ACHN (cell line): ENCODE measurements around the gene FGFRL1.
"Not testable (repeated sequence)": the region's sequence is repeated elsewhere in the genome, so short reads cannot be mapped to it uniquely, and the experiment has no call there.

ENCODE experiments used
- DNase-seq: peaks from one replicate; pipeline ENCODE4 v3.0.0-alpha.2; 2015
- in situ Hi-C: cut with HindIII; loops from 2 replicates; pipeline ENCODE4 v1.10.0; 2017; ENCODE audit warnings: low sequenced_read_pairs, low pct_ligation_motif_present, low pct_unique_long_range_greater_than_20kb

Gene FGFRL1

DNA sequence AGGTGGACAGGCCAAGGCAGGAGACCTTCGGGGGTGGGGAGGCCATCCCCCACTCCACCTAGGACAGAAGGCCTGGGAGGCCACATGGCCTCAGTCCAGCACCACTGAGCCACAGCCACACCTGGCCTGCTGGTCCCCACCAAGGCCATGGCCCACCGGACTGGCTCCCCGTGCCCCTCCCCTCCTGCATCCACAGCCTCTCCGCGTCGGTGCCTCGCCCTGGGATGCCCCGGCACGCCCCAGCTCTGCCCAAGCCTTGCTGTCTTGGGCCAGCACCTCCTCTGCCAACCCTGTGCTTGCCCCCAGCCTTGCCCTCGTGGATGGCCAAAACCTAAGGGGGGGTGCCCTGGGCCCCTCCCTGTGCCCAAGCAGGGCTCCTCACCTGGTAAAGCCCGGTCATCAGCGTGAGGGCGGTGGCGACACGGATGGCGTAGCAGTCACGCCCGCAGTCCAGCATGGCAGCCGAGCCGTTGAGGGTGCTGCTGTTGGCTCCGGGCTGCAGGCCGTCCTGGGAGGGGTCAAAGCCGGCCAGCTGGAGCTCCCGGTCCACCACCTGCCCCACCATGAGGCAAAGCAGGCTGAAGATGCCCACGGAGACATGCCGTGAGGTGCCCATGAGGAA is 20.6 kb upstream of the FGFRL1 start:
- DNase-seq, result no peak
- in situ Hi-C loops, result no loop called here

DNA sequence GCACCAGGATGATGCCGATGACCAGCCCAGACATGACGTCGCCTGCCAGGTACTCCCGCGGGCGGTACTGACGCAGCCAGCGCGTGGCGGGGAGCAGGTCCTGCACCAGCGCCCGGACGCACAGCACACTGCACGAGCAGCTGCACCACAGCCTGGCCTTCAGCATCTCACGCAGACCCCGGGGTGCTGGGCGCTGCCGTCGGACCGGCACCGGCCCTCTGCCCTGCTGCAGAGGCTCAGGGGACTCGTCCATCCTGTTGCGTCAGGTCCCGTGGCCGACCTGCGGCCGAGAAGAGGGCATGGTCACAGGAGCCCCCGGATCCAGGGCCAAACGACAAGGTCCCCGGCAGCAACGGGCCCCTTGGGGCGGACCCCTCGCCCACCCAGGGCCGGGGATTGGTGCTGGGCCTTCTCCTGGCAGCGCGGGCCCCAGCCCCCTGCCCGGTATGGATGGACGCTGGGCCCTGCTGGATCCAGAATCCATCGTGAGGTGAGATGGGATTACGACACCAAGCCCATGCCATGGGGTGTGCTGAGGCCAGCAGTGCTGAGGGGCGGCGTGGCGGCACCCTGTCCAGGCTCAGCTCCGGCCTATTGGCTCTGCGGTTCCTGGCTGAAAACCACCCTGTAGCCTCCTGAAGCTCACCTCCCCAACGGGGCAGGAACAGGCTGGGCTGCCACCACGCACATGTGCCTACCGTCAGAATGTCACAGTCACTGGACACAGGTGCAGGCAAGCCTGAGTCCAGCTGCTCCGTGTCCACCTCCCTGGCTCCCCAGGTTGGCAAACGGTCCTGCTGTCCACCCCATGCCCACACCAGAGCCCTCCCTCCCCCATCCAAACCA is 19.8 kb upstream of the FGFRL1 start:
- in situ Hi-C loops, result no loop called here

DNA sequence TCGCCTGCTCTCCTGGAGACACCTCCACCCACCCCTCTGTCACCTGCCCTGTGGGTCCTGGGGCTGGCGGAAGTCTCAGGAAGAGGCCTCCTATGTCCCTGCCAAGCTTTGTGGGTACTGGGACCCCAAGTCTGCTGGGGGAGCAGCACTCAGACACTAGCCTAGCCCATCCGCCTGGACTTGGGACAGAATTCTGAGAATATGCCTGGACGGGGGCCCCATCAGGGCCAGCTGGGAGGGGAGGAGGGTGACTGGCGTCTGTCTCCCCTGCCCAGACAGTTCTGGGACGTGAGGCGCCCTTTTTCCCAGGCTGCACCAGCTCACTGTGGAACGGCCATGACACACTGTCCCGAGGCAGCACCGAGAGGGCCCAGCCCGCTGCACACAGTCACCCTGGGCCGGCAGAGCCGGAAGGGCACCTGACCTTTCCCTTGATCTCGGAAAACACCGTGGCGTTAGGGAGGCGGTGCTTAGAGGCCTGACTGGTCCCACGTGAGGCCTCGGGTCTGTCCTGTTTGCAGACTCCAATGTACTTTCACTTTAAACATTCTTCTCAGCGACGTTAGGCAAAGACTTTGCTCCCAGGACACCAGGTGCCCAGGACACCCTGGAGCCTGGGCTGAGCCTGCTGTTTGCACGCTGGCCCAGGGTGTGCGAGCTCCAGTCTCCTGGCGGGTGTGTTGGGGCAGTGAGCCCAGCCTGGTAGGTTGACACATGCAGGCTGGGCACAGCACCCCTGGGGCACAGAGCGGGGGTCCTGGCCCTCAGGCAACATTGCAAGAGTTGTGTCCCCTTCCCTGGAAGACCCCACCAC is 18.9 kb upstream of the FGFRL1 start:
- in situ Hi-C loops, result no loop called here
- peak; percentile 80 for DNase-seq

More for the DNA sequence above, 19.8 kb upstream of the FGFRL1 start:
- no peak for DNase-seq

DNA sequence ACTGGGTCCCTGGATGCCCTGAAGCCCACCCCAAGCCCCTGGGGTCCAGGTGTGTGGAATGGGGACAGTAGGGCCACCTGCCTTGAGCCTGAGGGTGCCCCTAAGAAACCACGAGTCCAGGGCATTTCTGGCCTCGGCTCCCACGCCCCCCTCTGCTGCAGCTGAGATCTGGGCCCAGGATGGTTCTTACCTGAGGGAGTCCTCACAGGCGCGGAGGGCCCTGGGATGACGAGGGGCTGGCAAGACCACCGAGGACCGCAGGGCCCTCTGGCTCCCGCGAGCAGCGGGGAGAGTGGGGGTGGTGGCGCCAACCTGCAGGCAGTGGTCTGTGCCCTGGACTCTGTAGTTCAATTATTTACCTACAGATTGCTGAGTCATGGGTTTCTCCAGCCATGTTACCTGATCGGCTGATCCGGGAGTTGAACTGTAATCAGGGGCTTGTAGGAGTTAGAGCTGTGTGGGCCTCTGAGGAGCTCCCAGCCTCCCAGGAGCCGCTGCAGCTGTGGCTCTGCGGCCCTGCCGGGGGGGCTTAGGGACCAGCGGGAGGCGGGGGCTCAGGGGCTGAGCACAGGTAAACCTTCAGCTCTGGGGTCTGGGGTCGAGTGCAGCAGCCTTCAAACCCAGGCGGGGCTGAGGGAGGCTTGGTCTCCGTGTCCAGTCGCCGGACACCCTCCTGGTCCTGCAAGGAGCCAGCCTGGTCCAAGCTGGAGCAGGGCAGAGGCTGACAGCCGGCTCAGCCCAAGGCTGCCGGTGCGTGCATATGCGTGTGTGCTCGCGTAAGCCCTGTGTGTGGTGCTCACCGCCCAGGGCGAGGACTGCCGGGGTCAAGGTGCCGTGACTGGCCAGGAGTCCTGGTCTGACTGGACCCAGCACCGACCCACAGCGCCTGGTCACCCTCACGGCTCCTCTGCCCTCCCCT is 18.1 kb upstream of the FGFRL1 start, which contains the start of gene SLC26A1:
Gene SLC26A1, minus strand, starts transcription at position 294 of the 919 bp plus-strand sequence. CDS start 1,701 bp downstream, outside the sequence.
- in situ Hi-C loops, result no loop called here
- DNase-seq, result peak; percentile 58

DNA sequence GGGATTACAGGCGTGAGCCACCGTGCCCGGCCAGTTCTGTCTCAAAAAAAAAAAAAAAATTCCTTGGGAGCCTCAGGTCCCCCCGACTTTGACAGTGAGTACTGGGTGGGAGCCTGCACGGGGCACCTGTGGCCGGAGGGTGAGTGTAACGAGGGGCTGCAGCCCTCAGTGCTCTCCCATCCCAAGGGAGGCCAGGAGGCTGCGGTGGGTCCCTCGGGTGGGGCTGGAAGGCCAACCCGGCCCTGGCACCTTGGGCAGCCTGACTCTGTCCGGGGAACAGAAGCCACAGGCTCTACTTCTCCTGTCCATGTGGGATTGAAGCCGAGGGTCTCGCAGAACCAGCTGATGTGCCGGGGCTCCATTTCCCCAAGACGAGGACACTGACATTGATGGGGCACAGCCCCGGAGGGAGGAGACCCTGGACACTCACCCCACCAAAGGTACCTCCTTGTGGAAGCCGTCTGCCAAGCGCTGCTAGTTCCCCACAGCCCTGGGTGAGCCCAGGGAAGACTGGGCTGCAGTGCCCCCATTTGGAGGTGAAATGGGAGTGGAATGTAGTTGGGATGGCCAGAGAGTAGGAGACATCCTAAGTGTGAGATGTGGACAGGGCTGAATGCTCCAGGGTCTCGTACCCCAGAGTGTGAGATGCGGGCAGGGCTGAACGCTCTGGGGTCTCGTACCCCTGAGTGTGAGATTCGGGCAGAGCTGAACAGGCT is 16.0 kb upstream of the FGFRL1 start:
- no peak for DNase-seq
- in situ Hi-C loops, result no loop called here

DNA sequence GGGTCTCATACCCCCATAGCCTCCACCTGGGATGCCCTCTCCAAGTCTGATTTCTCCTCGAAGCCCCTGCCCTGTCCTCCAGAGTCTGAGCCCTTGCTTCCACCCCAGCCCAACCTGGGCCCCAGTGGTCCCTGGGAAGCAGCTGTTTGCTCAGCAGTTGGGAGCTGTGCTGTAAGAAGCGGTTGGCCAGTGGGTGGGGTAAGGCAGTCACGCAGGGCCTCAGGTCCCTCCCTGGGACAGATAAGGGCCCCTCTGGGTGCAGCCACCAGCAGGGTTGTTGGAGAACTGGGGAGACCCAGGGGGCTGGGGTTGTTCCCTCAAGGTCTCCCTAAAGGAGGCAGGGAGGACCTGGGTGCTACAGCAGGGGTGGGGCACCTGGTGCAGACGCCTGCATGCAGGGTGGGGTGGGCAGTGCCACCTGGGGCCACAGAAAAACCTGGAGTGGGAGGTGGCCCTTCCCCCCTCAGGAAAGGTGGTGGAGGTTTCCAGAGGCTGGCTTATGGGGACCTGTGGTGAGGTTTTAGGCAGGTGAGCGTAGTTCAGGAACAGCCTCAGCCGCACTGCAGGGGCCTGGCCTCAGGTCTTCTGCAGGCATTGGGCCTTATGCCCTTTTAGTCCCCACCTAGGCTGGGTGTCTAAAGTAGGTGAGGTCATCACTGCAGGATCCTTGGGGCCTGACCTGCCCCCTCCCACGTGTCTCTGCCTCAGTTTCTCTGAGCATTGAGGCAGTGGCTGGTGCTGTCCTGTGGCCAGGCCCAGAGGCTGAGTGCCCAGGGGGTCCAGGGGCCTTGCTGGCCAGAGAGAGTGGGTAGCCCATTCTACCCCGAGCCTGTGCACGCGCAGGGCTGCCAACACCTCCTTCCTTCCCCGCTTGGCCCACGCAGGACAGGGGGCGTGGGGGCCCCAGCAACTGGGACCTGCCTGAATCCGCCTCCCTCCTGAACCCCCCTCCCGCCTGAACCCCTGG is 15.1 kb upstream of the FGFRL1 start:
- DNase-seq, result no peak
- in situ Hi-C loops, result no loop called here

DNA sequence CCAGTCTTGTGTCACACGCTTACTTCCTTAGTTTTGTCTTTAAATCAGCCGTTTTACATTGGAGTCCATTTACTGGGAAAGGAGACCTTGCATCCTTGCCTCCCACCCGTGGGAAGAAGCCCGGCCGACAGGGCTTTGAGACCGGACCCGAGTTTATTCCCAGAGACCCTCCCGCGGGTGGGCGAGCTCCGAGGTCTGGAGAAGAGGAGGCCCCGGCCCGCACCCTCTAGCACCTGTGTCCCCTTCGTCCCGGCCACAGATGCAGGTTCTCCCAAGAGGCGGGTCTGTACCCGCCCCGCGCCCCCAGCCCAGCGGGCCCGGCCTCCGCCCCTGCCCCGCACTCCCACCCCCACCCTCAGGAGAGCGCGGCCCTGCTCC is 14.4 kb upstream of the FGFRL1 start:
- DNase-seq, result no peak
- in situ Hi-C loops, result no loop called here

DNA sequence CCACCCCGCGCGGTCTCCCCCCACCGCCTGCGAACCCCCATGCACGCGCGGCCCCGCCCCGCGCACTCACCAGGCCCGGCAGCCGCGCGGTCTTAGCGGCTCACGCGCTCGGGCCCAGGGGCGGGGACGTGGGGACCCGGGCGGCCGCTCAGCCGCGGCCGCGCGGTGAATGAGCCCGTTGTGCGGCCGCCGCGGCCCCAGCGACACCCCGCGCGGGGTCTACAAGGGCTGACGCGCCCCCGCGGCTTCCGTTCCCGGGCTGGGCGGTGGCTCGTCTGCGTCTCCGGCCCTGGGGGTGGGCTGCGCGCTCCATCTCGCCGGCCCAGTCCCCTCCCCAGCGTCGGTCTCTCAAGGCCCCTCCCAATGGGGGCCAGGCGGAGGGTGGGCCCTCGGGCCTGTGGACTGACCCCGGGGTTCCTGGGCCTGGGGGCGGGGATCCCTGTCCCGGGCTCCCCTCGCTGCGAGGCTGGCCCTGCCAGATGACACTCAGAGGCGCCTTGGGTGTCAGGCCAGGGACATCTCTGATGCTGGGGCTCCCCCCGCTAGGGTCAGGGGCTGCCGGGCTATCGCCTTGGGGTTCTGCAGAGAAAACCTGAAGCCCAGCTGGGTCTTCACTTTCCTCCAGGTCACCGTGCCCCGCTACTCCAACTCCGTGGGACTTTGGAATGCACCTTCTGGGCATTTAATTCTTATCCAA is 13.9 kb upstream of the FGFRL1 start:
- in situ Hi-C loops, result no loop called here
- DNase-seq, result peak; percentile 32

DNA sequence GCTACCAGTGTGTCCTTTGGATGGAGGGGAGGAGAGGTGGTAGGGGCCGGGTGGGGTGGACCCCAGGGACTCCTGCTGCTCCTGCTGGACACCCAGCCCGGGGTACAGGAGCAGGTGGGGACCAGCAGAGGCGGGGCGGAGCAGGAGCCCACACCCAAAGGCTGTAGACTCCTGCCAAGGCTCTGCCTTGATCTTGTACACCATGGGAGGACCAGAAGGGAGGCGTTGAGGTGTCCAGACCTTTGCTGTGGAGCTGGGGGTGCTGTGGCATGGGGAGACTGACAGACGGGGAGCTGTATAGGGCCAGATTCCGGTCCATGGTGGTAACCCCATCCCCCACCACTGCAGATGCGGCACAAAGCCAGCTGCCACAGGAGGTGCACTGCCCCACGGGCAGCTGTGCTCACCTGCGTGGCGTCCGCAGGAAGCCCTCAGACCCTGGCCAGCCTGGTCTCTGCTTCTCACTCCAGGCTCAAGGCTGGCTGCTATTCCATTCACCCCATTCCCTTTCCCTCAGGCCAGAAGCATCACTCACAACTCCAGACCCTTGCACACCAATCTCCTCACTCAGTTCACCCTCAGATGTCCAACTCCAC is 13.2 kb upstream of the FGFRL1 start:
- DNase-seq, result no peak
- in situ Hi-C loops, result no loop called here

DNA sequence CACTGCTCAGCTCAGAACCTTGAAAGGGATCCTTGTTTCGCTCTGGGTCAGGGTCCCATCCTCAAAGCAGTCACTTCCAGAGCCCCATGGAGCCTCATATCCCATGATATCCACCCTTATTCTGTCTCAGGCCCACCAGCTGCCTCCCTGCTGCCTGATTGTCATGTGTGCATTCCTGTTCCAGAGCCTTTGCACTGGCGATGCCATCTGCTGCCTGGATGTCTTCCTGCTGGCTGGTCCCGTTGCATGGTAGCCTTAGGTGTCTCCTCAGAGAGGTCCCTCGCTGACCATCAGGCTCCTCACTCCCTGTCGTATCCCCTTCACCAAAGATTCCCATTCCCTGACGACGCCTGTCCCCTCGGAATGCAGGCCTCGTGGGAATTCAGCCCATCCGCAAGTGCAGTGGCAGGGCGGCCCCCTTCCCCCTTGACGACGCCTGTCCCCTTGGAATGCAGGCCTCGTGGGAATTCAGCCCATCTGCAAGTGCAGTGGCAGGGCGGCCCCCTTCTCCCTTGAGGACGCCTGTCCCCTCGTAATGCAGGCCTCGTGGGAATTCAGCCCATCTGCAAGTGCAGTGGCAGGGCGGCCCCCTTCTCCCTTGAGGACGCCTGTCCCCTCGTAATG is 12.1 kb upstream of the FGFRL1 start:
- DNase-seq, in situ Hi-C loops: not testable (repeated sequence)

DNA sequence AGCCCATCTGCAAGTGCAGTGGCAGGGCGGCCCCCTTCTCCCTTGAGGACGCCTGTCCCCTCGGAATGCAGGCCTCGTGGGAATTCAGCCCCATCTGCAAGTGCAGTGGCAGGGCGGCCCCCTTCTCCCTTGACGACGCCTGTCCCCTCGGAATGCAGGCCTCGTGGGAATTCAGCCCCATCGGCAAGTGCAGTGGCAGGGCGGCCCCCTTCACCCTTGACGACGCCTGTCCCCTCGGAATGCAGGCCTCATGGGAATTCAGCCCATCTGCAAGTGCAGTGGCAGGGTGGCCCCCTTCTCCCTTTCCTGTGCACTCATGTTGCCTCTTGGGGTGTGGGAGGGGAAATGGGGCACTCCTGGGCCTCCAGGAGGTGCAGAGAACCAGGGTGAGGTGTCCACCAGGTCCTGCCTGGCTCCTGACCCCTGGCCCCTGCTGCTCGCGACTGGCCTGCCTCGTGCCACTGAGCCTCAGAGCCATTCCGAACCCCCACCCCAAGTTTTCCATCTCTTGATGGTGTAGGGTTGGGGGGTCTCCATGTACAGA is 11.5 kb upstream of the FGFRL1 start:
- in situ Hi-C loops, result no loop called here
- DNase-seq, result no peak

DNA sequence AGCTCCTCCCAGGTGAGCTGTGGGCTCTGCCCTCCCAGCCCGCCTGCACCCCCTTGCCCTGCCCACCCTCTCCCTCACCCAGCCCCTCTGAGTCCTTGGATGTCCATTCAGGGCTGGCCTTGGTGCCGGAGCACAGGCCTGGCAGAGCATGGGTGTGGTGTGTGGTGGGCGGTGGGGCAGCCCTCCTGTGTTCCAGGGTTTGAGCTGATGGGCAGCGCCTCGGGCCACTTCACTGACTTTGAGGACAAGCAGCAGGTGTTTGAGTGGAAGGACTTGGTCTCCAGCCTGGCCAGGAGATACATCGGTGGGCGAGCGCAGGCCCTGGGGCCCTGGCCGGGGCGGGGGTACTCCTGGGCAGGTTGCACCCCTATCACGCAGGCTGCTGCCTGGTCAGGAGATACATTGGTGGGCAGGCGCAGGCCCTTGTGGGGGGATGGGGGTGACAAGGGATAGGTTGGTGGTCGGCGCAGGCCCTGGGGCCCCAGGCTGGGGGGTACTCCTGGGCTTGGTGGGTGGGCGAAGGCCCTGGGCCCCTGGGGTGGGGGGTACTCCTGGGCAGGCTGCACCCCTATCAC is 10.7 kb upstream of the FGFRL1 start:
- in situ Hi-C loops, result no loop called here
- no peak for DNase-seq

DNA sequence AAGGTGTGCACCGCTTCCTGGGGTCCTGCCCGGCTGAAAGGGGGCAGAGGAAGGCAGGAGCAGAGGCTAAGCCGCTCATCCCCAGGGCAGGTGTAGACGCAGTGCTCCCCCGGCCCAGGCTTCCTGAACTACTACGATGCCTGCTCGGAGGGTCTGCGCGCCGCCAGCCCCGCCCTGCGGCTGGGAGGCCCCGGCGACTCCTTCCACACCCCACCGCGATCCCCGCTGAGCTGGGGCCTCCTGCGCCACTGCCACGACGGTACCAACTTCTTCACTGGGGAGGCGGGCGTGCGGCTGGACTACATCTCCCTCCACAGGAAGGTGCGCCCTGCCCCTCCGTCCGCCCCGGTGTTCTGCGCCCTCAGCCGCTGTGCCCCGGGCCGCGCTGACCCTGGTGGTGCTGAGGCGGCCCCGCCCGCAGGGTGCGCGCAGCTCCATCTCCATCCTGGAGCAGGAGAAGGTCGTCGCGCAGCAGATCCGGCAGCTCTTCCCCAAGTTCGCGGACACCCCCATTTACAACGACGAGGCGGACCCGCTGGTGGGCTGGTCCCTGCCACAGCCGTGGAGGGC is 9.8 kb upstream of the FGFRL1 start:
- DNase-seq, result no peak
- in situ Hi-C loops, result no loop called here

DNA sequence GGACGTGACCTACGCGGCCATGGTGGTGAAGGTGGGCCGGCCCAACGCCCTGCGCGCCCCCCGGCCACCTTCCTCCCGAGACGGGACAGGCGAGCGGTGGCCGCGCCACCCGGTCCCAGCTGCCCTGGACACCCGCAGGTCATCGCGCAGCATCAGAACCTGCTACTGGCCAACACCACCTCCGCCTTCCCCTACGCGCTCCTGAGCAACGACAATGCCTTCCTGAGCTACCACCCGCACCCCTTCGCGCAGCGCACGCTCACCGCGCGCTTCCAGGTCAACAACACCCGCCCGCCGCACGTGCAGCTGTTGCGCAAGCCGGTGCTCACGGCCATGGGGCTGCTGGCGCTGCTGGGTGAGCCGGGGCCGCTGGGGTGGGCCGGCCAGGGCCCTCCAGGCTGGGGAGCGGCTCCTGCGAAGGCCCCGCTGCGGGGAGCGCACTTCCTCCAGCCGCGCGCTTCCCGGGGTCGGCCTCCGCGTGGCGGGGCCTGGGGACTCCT is 9.2 kb upstream of the FGFRL1 start:
- in situ Hi-C loops, result no loop called here
- DNase-seq, result no peak
